AG04450 (cell line): Measurements from ENCODE around the gene KIAA0040. TPM values are rescaled to one million over a fixed set of nuclear protein-coding genes. Genes with fewer than 3 reads are reported as not detected.

Experiments used
- CTCF ChIA-PET: fragments of 300-600, 350-600 bp; formaldehyde crosslinking; extraction: SDS; loops from one replicate; lab custom pipeline; 2022; ENCODE audit warnings: antibody characterized with exemption, inconsistent platforms; lab: Charles Lee
- POLR2A ChIA-PET: fragments of 350-600 bp; formaldehyde crosslinking; extraction: SDS; loops from one replicate; lab custom pipeline; 2021; ENCODE audit warnings: antibody characterized with exemption, inconsistent platforms; lab: Yijun Ruan, JAX
- DNase-seq: peaks from one replicate; pipeline ENCODE4 v3.0.0-alpha.2; 2011; ENCODE audit warnings: low read depth, low spot score
- H3K27ac ChIP-seq: one replicate; pipeline ENCODE4 v1.5.1; 2012; ENCODE audit warnings: low read depth, low read length, control low read depth
- H3K27me3 ChIP-seq: one replicate; pipeline ENCODE4 v1.6.0; 2012; ENCODE audit warnings: low read length; ENCODE audit not compliant: control insufficient read depth, insufficient read depth
- H3K4me3 ChIP-seq: 2 replicates; pipeline ENCODE4 v1.5.1; 2011; ENCODE audit warnings: mild to moderate bottlenecking, low read depth, low read length, control low read depth
- H3K9me3 ChIP-seq: 2 replicates; pipeline ENCODE4 v1.5.1; 2012; ENCODE audit warnings: low read length; ENCODE audit not compliant: control insufficient read depth, insufficient read depth
- CTCF ChIP-seq: IDR thresholded peaks from 2 replicates; pipeline ENCODE4 v1.5.1; 2011; ENCODE audit warnings: low read depth, low read length, control low read depth, inconsistent platforms
- polyA plus RNA-seq: library from polyadenylated mRNA; depleted of rRNA; stranded (reverse); fragments of >200 nt; gene quantifications from 2 replicates; pipeline ENCODE4 v1.2.3, GENCODE V29; 2011

KIAA0040 gene
- polyA plus RNA-seq, 1 experiment: not detected

GRCh38 chr1:175168782-175169181, 23.8 kb downstream of the KIAA0040 start:
- TF ChIP-seq CTCF: no peak
- Histone ChIP-seq H3K27ac (no peak overlapping the region), H3K9me3 (no peaks in the 10 kb centered on the region), H3K27me3 (no peaks in the 10 kb centered on the region), H3K4me3 (no peak overlapping the region)
- ChIA-PET POLR2A (no interaction called here), CTCF (interaction anchor here (1.0 kb wide), 1 partner anchor 14 kb away, joined by 4 read pairs; no protein-coding TSS in a partner anchor)
- DNase-seq: no peak

- no peak overlapping the region for H3K4me3 ChIP-seq
- TF ChIP-seq CTCF: no peak
- ChIA-PET POLR2A (no interaction called here), CTCF (interaction anchor here (1.0 kb wide), 1 partner anchor 13 kb away, joined by 4 read pairs; no protein-coding TSS in a partner anchor)
- no peaks in the 10 kb centered on the region for H3K27me3 ChIP-seq
- H3K27ac ChIP-seq: no peak overlapping the region
- H3K9me3 ChIP-seq: no peaks in the 10 kb centered on the region
- DNase-seq: no peak
Observed at GRCh38 chr1:175167861-175168260, 24.7 kb downstream of the KIAA0040 start.

GRCh38 chr1:175166746-175167145, 25.8 kb downstream of the KIAA0040 start:
- no peaks in the 10 kb centered on the region for H3K27me3 ChIP-seq
- TF ChIP-seq CTCF: no peak
- CTCF ChIA-PET: no interaction called here
- H3K9me3 ChIP-seq: no peaks in the 10 kb centered on the region
- no peak overlapping the region for H3K4me3 ChIP-seq
- POLR2A ChIA-PET: no interaction called here
- DNase-seq: no peak
- no peak overlapping the region for H3K27ac ChIP-seq

GRCh38 chr1:175164751-175165150, 27.8 kb downstream of the KIAA0040 start:
- no peak for TF ChIP-seq CTCF

GRCh38 chr1:175163702-175164101, 28.9 kb downstream of the KIAA0040 start:
- TF ChIP-seq CTCF: no peak
- DNase-seq: no peak
- ChIA-PET POLR2A (no interaction called here), CTCF (interaction anchor here (1.5 to 1.9 kb wide), 2 partner anchors 9 to 12 kb away, joined by 4 to 7 read pairs; no protein-coding TSS in a partner anchor)
- no peaks in the 10 kb centered on the region for H3K27me3 ChIP-seq
- H3K27ac ChIP-seq: no peak overlapping the region
- no peak overlapping the region for H3K4me3 ChIP-seq
- H3K9me3 ChIP-seq: no peaks in the 10 kb centered on the region

More at GRCh38 chr1:175164751-175165150, 27.8 kb downstream of the KIAA0040 start:
- no peak overlapping the region for H3K27ac ChIP-seq
- no peak for DNase-seq
- H3K4me3 ChIP-seq: no peak overlapping the region
- ChIA-PET POLR2A (no interaction called here), CTCF (interaction anchor here (1.5 to 1.9 kb wide), 2 partner anchors 10 to 13 kb away, joined by 4 to 7 read pairs; no protein-coding TSS in a partner anchor)
- H3K27me3 ChIP-seq: no peaks in the 10 kb centered on the region
- no peaks in the 10 kb centered on the region for H3K9me3 ChIP-seq
